HG02885 (cell line): Measurements from ENCODE around the gene WDR86.
A peak's percentile ranks its signal among the peaks of the same experiment; 100 is the strongest.

Experiments
- ATAC-seq: cut with Tn5 transposase; IDR thresholded peaks from one replicate; pipeline ENCODE4 v1.9.1; 2021; ENCODE audit warnings: mild to moderate bottlenecking; ENCODE audit not compliant: unreplicated experiment, poor library complexity

WDR86 gene

GRCh38 chr7:151409667-151410404, at the start of gene WDR86:
WDR86 (minus strand) TSS chr7:151410038; CDS start chr7:151409589, 449 bp downstream.
- no peak for ATAC-seq

DNA sequence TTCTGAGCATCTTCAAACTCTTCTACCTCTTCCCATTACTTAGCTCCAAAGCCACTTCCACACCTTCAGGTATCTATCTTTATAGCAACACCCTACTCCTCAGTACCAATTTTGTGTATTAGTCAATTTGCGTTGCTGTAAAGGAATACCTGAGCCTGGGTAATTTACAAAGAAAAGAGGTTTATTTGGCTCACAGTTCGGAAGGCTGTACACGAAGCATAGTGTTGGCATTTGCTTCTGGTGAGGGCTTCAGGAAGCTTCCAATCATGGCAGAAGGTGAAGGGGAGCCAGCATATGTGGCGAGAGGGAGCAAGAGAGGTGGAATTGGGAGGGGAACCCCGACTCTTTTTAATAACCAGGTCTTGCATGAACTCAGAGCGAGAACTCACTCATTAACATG, 47.7 kb upstream of the WDR86 start:
- no peak for ATAC-seq

DNA sequence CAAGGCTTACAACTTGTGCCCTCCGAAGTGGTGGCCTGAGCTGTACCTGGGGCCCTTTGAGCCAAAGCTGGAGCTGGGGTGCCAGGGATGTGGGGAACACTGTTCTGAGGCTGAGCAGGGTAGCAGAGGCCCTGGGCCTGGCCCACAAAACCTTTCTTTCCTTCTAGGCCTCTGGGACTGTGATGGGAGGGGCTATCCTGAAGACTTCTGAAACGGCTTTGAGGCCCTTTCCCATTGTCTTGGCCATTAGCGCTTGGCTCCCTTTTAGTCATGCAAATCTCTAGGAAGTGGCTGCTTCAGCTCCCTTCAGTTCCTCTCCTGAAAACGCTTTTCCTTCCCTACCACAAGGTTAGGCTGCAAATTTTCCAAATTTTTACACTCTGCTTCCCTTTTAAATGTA, 46.9 kb upstream of the WDR86 start:
- ATAC-seq: no peak

- no peak for ATAC-seq
Observed at GRCh38 chr7:151456276-151456675, 46.4 kb upstream of the WDR86 start.

GRCh38 chr7:151455690-151456089, 45.9 kb upstream of the WDR86 start:
- ATAC-seq: no peak

DNA sequence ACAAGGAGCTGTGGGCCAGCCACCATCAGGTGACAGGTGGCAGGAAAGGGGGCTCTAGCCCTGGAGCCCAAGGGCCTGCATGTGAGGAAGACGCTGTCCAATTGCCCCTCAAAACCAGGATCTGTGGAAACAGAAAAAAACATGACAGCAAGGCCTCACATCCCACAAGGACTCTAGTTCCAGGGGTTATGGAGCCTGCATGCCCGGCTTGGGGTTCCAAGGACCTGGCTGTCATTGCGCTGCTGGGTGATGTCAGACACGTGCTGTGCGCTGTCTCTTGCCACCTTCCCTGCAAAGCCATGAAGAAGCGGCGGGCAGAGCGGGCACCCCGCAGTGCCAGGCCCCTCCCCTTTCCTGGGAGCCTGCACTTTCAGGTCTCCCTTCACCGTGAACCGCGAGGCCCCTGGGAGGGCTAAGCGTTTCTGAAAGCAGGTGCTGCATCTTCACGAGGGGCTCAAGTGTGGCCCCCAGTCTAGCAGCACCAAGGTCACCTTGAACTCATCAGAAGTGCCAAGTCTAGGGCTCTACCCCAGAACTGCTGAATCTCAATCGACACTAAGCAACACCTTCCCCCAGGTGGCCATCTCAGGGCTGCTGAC, 45.2 kb upstream of the WDR86 start:
- no peak for ATAC-seq

DNA sequence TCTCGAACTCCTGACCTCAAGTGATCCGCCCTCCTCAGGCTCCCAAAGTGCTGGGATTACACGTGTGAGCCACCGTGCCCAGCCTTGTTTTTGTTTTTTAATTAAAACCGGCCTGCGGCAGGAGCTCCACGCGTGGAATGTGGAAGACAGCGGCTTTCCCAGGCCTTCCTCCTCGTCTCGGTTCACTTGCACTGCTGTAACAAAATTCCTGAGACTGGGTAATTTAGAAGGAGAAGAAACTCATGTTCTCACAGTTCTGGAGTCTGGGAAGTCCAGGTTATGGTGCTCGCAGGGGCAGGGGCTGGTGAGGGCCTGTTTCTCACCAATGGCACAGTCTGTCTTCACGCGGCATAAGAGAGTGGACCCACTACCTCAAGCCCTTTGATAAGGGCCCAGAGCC, 44.5 kb upstream of the WDR86 start:
- no peak for ATAC-seq

DNA sequence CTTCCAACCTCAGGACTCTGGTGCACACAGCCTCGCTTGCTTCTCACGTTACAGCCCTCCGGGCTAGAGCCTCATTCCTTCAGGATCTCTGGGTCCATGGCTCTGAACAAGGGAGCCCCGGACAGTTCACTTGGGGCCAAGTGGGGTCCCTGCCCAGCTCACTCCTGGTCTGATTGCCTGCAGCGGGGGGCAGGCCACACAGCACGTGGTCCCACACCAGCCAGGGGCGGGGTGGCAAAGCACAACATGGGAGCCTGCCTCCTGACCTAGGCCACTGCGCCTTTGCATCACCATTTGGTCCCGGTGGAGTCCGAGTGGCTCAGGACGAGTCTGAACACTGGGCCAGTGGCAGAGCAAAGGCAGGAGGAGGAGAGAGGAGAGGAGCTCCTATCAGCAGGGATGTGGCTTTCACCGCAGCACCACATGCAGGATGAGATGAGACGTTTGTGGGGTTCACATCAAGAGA, 43.5 kb upstream of the WDR86 start:
- ATAC-seq: no peak

- no peak for ATAC-seq
Observed at GRCh38 chr7:151452680-151453325, 43.0 kb upstream of the WDR86 start.

GRCh38 chr7:151451626-151452571, 42.1 kb upstream of the WDR86 start:
- ATAC-seq: no peak

- no peak for ATAC-seq
Observed at GRCh38 chr7:151451156-151451555, 41.3 kb upstream of the WDR86 start.

- no peak for ATAC-seq
Observed at GRCh38 chr7:151449990-151450389, 40.2 kb upstream of the WDR86 start.

GRCh38 chr7:151448261-151449252, 38.7 kb upstream of the WDR86 start:
- ATAC-seq: peak; percentile 74

GRCh38 chr7:151447901-151448260, 38.0 kb upstream of the WDR86 start:
- ATAC-seq: no peak

- no peak for ATAC-seq
Observed at GRCh38 chr7:151447312-151447711, 37.5 kb upstream of the WDR86 start.

- ATAC-seq: no peak
Observed at GRCh38 chr7:151446412-151446811, 36.6 kb upstream of the WDR86 start.

GRCh38 chr7:151444632-151445031, 34.8 kb upstream of the WDR86 start:
- ATAC-seq: no peak

DNA sequence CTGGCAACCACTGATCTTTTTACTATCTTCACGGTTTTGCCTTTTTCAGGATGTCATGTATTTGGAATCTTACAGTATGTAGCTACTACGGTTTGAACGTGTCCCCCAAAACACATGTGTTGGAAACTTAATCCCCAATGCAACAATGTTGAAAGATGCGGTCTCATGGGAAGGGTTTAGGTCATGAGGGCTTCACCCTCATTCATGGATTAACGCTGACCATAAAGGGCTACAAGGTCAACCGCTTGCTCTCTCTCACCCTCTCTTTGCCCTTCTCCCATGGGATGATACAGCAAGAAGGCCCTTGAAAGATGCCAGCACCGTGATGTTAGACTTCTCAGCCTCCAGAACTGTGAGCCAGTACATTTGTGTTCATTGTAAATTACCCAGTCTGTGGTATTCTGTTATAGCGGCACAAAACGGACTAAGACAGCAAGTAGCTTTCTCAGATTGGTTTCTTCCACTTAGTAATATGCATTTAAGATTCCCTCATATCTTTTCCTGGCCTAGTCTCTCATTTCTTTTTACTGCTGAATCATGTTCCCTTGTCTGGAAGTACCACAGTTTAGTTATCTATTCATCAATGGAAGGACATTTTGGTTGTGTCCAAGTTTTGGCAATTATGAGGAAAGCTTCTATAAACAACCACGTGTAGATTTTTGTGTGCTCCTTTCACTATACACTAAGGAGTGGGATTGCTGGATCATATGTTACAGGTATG, 33.1 kb upstream of the WDR86 start:
- no peak for ATAC-seq
